Progenitor cell of endocrine pancreas (in vitro differentiated cells): Measurements from ENCODE around the gene C16orf89. TPM values are rescaled to one million over a fixed set of nuclear protein-coding genes. Genes with fewer than 3 reads are reported as not detected.

Experiments
- DNase-seq: peaks from one replicate; pipeline ENCODE4 v3.0.0; 2021; ENCODE audit warnings: low spot score; ENCODE audit not compliant: unreplicated experiment
- H3K27ac Mint-ChIP-seq: 2 replicates; pipeline ENCODE4 v1.8.0; 2021; ENCODE audit warnings: mild to moderate bottlenecking, moderate library complexity, mixed read lengths
- H3K27me3 Mint-ChIP-seq: 2 replicates; pipeline ENCODE4 v1.8.0; 2021; ENCODE audit warnings: mixed read lengths
- H3K36me3 Mint-ChIP-seq: 2 replicates; pipeline ENCODE4 v1.8.0; 2022; ENCODE audit warnings: mixed read lengths; ENCODE audit not compliant: insufficient read depth
- H3K4me1 Mint-ChIP-seq: 2 replicates; pipeline ENCODE4 v1.8.0; 2021; ENCODE audit warnings: low read depth, mixed read lengths
- H3K4me3 Mint-ChIP-seq: 2 replicates; pipeline ENCODE4 v1.8.0; 2021; ENCODE audit warnings: low read depth, mild to moderate bottlenecking, moderate library complexity, mixed read lengths
- H3K9me3 Mint-ChIP-seq: 2 replicates; pipeline ENCODE4 v1.8.0; 2021; ENCODE audit warnings: low read depth, mixed read lengths
- total RNA-seq: library from RNA; stranded (reverse); gene quantifications from 2 replicates; pipeline ENCODE4 v1.2.1, GENCODE V29; 2021
- TF ChIP-seq, protein P1 (sequence below): fragments of 200-600 bp; sonication (generic); IDR thresholded peaks from one replicate; pipeline ENCODE4 v1.5.0; 2021; ENCODE audit warnings: antibody characterized with exemption, mild to moderate bottlenecking; ENCODE audit not compliant: unreplicated experiment

The C16orf89 gene
- total RNA-seq, 1 donor from 2014 or later = not detected

DNA sequence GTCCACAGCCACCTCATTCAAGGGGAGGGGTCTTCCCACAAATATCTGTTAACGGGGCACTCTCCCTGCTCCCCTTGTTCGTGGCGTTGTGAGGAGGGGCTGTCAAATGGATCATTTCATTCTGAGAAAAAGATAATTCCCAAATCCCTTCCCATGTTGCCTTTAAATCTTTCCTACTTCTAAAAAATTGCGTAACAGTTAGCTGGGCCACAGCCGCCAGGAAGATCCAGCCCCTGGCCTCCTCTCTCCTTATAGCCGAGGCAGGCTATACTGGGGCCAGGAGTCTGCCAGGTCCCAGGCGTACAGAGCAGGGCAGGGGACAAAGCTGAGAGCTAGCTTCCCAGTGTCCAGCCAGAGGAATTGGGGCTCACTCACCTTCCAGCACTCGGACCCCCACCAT, 430 bp downstream of the C16orf89 start:
- TF ChIP-seq, protein P1, sequence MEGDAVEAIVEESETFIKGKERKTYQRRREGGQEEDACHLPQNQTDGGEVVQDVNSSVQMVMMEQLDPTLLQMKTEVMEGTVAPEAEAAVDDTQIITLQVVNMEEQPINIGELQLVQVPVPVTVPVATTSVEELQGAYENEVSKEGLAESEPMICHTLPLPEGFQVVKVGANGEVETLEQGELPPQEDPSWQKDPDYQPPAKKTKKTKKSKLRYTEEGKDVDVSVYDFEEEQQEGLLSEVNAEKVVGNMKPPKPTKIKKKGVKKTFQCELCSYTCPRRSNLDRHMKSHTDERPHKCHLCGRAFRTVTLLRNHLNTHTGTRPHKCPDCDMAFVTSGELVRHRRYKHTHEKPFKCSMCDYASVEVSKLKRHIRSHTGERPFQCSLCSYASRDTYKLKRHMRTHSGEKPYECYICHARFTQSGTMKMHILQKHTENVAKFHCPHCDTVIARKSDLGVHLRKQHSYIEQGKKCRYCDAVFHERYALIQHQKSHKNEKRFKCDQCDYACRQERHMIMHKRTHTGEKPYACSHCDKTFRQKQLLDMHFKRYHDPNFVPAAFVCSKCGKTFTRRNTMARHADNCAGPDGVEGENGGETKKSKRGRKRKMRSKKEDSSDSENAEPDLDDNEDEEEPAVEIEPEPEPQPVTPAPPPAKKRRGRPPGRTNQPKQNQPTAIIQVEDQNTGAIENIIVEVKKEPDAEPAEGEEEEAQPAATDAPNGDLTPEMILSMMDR = no peak
- Mint-ChIP-seq H3K27ac (no peak overlapping the region), H3K9me3 (no peaks in the 10 kb centered on the region), H3K4me1 (no peaks in the 10 kb centered on the region), H3K27me3 (peaks cover 12% of the 10 kb centered on the region), H3K36me3 (no peaks in the 10 kb centered on the region), H3K4me3 (no peak overlapping the region)
- no peak for DNase-seq

DNA sequence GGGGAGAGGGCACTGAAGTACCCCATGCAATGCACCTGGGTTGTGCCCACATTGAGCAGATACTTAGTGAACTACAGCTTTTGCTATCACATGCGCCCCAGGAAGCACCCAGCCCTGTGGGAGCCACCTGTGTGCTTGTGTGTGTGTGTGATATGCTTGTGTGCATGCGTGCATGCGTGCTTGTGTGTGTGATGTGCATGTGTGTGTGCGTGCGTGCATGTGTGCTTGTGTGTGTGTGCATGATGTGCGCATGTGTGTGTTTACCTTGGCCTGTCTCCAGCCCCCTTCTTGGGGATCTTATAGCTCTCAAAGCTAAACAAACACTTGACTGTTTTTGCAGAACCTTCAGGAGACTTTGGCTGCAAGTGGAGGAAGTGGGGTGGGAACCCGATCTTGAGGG, 841 bp downstream of the C16orf89 start:
- Mint-ChIP-seq H3K27ac (no peak overlapping the region), H3K4me3 (no peak overlapping the region), H3K36me3 (no peaks in the 10 kb centered on the region), H3K27me3 (peaks cover 12% of the 10 kb centered on the region), H3K4me1 (no peaks in the 10 kb centered on the region), H3K9me3 (no peaks in the 10 kb centered on the region)
- no peak for DNase-seq
- TF ChIP-seq, protein P1 = no peak

DNA sequence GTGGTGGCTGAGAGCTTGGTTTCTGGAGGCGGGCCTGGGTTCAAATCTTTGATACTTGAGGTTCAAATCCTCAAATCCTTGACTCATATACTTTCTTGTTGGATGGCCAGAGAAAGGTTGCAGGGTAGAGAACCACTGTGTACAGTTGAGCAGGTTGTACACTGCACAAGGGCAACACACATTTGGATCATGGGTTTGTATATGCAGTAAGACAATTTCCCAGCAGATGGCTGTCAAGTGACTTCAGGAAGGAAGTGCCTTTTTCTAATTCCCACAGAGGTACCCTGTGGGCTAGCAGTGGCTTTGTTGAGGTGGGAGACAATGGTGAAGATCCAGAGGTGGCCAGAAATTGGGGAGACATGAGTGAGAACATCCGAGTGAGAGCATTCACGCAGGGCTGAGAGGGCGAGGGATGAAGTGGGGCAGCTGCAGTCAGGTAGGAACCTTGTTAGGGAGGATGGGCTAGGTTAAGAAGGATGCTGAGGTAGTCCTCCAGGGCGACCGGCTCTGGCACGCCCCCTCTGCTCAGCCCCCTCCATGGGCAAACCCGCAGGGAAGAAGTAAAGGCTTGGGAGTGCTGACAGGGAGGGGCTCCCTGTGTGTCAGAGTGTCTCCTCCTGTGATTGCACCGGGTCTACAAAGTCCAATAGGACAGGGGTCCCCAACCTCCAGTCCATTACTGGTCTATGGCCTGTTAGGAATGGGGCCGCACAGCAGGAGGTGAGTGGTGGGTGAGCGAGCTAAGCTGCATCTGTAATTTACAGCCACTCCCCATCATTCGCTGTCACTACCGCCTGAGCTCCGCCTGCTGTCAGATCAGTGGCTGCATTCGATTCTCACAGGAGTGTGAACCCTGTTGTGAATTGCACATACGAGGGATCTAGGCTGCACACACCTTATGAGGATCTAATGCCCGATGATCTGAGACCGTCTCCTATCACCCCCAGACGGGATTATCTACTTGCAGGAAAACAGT, 2.7 kb downstream of the C16orf89 start:
- H3K27me3 Mint-ChIP-seq = peaks cover 12% of the 10 kb centered on the region
- no peak overlapping the region for H3K4me3 Mint-ChIP-seq
- TF ChIP-seq, protein P1 = no peak
- no peak for DNase-seq
- H3K27ac Mint-ChIP-seq = no peak overlapping the region
- H3K4me1 Mint-ChIP-seq = no peaks in the 10 kb centered on the region
- no peaks in the 10 kb centered on the region for H3K9me3 Mint-ChIP-seq
- H3K36me3 Mint-ChIP-seq = no peaks in the 10 kb centered on the region

DNA sequence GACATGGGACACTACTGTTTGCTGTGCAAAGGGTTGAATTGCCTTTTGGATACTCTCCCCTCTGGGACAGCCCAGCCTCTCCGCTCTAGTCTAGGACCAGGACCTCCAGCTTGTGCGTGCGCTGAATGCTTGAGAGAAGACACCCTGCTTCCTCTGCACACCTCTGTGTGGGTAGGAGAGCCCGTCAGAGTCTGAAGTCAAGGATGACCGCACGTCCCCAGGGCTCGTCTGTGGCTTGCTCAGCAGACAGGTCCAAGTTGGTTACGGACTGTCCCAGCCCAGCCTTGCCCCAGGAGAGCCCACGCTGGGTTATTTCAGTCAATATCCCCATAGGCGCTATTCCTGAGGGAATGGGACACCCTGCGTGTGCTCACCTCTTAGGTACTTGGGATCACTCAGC, 3.7 kb downstream of the C16orf89 start:
- Mint-ChIP-seq H3K27me3 (peaks cover 10% of the 10 kb centered on the region), H3K36me3 (no peaks in the 10 kb centered on the region), H3K4me3 (no peak overlapping the region), H3K27ac (no peak overlapping the region), H3K4me1 (no peaks in the 10 kb centered on the region), H3K9me3 (no peaks in the 10 kb centered on the region)
- no peak for DNase-seq
- TF ChIP-seq, protein P1 = no peak

DNA sequence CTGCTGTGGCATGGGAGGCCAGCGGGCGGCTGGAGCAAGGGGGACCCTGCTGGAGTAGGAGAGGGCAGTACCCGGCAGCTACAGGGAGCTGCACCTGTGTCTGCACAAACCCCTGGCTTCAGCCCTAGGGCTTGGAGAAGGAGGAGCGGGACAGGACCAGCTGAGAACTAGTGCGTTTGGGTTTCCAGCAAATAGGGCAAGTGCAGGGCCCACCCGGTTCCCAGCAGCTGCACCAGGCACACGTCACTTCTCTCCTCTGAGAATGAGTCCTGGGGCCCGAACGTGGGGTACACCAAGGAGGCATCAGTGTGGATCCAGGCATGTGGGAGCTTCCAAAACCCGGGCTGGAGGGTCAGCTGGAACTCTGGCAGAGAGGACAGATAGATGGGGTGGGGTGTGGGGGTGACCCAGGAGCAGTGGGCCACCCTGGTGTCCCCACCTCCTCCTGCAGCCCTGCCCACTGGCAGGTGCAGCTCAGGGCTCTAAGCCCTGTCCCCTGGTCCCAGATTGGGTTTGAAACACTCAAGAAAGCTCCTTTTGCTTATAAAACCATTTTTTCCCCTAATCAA, 5.6 kb downstream of the C16orf89 start:
- H3K27me3 Mint-ChIP-seq = peaks cover 8% of the 10 kb centered on the region
- H3K4me3 Mint-ChIP-seq = no peak overlapping the region
- no peak overlapping the region for H3K27ac Mint-ChIP-seq
- no peak for DNase-seq
- no peaks in the 10 kb centered on the region for H3K36me3 Mint-ChIP-seq
- TF ChIP-seq, protein P1 = no peak
- H3K4me1 Mint-ChIP-seq = no peaks in the 10 kb centered on the region
- H3K9me3 Mint-ChIP-seq = no peaks in the 10 kb centered on the region
